Epidermal melanocyte (primary cell): ENCODE measurements around the gene VIPR1.

Source experiments
- DNase-seq: peaks from one replicate; pipeline ENCODE4 v3.0.0; 2011; ENCODE audit warnings: low spot score; ENCODE audit not compliant: insufficient read length

VIPR1 gene

GRCh38 chr3:42511201-42511600 lies 8.8 kb downstream of the VIPR1 start:
- DNase-seq = no peak

GRCh38 chr3:42511736-42512135 lies 9.3 kb downstream of the VIPR1 start:
- no peak for DNase-seq

GRCh38 chr3:42513121-42513520 lies 10.7 kb downstream of the VIPR1 start:
- DNase-seq = no peak

DNA sequence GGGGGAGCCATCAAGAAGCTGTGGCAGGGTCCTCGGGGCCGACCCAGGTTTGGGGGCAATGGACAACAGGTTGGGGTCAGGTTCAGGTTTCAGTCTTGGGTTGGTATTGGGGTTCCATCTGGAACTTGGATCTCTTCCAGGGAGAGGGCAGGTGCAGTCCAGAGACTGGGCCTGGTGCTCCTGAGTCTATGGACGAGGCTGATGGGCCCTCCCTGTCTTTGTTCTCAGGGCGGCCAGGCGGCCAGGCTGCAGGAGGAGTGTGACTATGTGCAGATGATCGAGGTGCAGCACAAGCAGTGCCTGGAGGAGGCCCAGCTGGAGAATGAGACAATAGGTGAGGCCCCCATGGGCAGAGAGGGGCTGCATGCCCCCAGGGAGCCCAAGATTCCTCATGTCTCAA lies 11.1 kb downstream of the VIPR1 start:
- no peak for DNase-seq

DNA sequence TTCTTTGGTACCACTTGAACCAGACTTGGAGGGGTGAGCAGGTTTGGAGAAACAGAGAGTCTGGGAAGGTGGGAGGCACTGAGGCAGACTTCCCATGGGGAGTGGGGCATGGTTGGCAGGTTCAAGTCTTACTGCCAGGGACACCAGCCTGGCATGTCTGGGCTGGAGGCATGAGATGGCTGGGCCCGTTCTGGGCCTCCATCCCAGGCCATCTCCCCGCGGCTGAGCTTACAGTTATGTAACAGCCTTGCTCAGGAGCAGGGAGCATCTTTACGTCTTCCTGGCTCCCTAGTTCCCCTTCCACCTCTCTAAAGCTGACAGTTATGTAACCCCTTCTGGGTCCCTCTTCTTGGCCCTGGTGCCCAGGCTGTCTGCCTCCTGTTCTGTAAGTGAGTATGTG lies 12.4 kb downstream of the VIPR1 start:
- no peak for DNase-seq

DNA sequence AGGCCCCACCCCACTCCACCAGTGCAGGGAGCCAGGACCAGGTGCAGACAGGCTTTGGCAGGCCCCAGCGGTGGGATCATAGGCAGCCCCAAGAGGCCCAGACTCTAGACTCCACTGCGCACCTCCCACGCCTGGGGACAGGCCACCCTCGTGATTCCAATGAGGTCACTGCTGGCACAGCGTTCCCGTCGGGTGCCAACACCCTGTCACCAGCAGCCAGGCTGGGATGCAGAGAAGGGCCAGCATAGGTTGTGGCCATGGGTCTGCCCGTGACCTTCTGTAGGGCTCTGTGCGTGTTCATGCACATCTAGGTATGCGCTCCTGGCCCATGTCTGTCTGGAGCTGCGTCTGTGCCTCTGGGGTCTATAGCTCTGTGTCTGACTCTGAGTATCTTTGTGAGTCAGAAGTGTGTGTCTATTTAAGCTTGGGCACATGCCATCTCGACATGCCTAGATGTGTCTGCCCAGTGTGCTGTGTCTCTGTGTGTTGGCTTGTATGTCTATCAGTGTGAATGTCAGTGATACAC lies 13.0 kb downstream of the VIPR1 start:
- no peak for DNase-seq

DNA sequence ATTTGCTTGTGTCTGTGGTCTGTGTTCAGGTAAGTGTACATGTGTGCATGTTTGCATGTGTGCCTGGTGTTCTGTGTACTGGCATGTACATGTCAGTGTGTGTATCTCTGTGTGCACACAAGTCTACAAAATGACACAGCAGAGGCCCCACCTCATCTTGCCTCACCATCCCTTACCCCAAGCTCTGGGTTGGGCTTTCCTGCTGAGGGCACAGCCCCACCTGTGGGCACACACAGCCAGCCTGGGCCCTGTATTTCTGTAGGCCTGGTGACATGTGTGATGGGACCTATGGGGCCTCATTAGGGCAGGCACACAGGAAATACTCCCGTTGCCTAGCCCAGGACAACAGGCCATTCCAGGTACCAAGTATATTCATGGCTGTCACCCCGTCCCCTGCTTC lies 13.5 kb downstream of the VIPR1 start:
- no peak for DNase-seq

DNA sequence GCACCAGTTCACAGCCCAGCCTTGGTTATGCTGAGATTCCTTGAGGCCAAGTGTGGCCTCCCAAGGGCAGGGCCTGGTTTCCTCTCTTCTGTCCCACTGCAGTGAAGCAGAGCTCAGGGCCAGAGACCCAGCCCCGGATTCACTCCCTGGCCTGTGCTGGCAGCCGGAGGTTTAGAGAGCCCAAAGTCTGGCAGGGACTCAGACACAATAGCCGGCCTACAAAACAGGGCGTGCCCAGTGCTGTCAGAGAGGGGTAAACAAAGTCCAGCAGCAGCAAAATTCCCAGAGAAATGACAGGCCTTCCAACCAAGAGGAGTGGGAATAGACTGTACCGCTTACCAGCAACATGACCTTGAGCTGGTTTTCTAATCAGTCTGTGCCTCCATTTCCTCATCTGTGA lies 14.0 kb downstream of the VIPR1 start:
- DNase-seq = no peak

GRCh38 chr3:42517117-42517516 lies 14.7 kb downstream of the VIPR1 start:
- DNase-seq = no peak

- DNase-seq = no peak
These were observed 16.5 kb downstream of the VIPR1 start for GRCh38 chr3:42518800-42519567.

DNA sequence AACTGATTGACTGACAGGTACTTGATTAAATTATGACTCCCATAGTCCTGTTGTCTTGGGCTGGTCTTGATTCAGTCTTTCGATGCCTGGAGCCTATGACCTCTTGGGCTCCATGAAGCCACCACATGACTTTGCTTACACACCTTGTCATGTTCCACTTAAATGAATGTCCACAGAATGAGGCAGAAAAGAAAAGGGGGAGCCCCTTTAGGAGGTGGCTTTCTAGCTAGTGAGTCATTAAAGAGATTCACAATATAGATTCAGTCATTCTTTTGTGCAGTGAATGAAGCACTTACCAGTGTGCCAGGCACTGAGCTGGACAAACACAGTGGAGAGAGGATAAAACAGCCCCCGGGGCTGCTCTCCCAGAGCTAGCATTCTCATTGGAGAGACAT lies 17.1 kb downstream of the VIPR1 start:
- no peak for DNase-seq

GRCh38 chr3:42520336-42520735 lies 17.9 kb downstream of the VIPR1 start:
- DNase-seq = no peak

DNA sequence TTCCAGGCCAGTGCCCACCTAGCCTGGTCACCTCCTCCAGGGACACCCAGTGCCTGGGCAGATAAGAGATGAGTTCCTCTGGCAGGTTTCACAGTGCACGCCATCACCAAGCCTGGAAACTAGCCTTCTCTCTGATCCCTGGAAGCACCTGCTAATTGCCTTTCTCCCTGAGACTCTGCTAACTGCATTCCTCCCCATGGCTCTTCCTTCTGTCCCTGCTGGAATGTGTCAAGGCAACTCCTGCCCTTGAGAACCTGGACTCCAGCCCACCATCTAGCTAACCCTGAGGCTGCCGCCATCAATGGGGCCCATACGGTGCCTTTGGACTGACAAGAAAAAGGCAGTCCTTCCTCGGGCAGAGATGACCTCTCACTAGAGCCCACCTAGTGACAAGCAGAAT lies 18.5 kb downstream of the VIPR1 start:
- no peak for DNase-seq

DNA sequence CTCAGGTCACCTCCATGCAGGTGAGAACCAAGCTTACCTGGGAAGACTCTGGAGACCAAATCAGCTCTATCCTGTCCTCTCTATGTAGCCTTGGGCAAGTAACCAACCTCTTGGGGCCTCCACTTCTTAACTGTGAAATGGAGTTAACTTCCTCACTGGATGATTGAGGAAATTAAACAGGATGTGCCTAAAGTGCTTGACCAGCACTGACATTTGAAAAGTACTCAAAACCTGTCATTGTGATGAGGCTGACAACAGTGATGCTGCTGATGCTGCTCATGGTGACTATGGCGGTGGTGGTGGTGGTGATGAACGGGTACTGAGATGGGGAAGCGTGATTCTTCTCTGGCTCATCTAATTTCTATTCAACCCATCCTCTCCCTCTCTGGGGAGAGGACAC lies 22.3 kb downstream of the VIPR1 start:
- no peak for DNase-seq

GRCh38 chr3:42525212-42525611 lies 22.8 kb downstream of the VIPR1 start:
- DNase-seq = no peak

DNA sequence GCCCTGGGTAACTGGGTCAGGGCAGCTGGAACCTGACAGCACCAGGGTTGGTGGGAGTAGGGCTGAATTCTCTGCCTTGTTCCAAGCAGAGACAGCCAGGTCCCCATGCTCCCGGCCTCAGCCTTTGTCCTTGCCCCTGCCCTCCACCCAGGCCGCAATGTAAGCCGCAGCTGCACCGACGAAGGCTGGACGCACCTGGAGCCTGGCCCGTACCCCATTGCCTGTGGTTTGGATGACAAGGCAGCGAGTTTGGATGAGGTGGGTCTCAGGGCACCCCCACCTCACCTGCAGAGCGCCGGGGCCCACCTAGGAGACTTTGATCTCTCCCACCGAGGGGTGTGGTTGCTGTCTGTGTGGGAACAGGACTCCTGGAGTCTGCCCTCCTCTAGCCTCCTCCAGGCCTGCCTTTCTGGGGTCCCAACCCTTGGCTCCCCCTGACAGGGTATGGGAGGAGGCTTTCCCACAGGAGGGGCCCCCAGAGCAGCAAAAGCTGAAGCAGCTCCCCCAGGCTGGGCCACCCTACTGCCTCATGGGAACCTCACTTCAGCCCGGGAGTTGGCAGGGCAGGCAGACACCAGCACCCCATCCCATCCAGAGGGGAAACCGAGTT lies 23.4 kb downstream of the VIPR1 start:
- DNase-seq = no peak

- no peak for DNase-seq
These were observed 24.3 kb downstream of the VIPR1 start for GRCh38 chr3:42526616-42527367.

- DNase-seq = no peak
These were observed 25.0 kb downstream of the VIPR1 start for GRCh38 chr3:42527368-42527917.

DNA sequence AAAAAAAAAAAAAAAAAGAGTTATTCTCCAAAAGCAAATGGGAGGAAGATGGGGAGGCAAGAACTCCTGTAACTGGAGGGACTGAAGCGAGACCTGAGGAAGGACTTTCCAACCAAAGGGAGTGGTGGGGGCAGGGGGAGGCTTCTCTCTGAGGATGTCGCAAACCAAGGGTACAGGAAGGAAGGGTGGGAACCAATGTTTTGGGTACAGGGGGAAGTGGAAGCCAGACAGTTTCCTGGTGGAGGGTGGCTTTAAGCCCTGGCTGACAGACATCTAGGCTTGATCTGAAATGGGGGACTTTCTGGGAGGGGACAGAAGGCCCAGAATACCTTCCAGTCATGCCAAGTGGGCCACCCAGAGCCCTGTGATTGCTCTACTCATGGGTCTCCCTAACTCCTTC lies 27.0 kb downstream of the VIPR1 start:
- DNase-seq = no peak

DNA sequence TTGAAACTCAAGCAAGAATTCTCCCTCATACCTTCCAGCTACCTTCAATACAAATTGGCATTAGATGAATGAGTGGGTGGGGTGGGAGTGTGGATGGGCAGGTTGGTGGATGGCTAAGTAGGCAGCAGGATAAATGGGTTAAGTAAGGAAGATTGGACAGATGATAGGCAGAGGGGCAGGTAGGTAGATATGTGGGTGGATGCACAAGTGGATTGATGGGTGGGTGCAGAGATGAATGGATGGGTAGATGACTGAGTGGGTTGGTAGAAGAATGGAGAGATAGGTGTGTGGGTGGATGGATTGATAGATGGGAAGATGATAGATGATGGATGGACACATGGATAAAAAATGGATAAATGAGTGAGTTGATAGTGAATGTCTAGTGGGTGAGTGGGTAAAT lies 27.6 kb downstream of the VIPR1 start:
- no peak for DNase-seq

- no peak for DNase-seq
These were observed 29.0 kb downstream of the VIPR1 start for GRCh38 chr3:42531470-42531869.

DNA sequence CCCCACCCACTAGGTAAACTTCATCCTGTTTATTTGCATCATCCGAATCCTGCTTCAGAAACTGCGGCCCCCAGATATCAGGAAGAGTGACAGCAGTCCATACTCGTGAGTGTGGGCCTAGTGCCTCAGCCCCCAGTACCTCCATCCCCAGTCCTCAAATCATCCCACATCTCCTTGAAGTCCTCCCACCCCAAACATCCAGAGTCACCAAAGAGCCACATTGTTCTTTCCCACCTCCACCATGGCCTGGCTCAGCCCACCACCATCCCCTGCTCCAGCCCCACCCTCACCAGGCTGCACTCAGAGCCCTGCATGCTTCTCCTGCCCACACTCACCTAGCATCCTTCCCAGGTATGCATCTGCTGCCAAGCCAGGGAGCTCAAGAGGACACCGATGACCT lies 29.8 kb downstream of the VIPR1 start:
- DNase-seq = no peak
